HG02588 (cell line): Measurements from ENCODE around the gene PRUNE2.

Source experiments
- ATAC-seq: cut with Tn5 transposase; IDR thresholded peaks from one replicate; pipeline ENCODE4 v1.9.1; 2021; ENCODE audit warnings: mild to moderate bottlenecking, moderate library complexity; ENCODE audit not compliant: unreplicated experiment

PRUNE2 gene

GRCh38 chr9:76703270-76703669 is 202.6 kb downstream of the PRUNE2 start:
- ATAC-seq, result no peak

- ATAC-seq, result no peak
These were observed 204.4 kb downstream of the PRUNE2 start for GRCh38 chr9:76701441-76702039.

- ATAC-seq, result no peak
These were observed 205.0 kb downstream of the PRUNE2 start for GRCh38 chr9:76700916-76701315.

GRCh38 chr9:76699971-76700370 is 205.9 kb downstream of the PRUNE2 start:
- no peak for ATAC-seq

GRCh38 chr9:76697554-76697953 is 208.4 kb downstream of the PRUNE2 start:
- no peak for ATAC-seq

GRCh38 chr9:76697081-76697480 is 208.8 kb downstream of the PRUNE2 start:
- ATAC-seq, result no peak

GRCh38 chr9:76693912-76694311 is 212.0 kb downstream of the PRUNE2 start:
- ATAC-seq, result no peak

GRCh38 chr9:76692458-76693129 is 213.3 kb downstream of the PRUNE2 start:
- no peak for ATAC-seq

GRCh38 chr9:76691517-76692313 is 214.2 kb downstream of the PRUNE2 start:
- ATAC-seq, result no peak

GRCh38 chr9:76690973-76691370 is 214.9 kb downstream of the PRUNE2 start:
- no peak for ATAC-seq

- no peak for ATAC-seq
These were observed 215.5 kb downstream of the PRUNE2 start for GRCh38 chr9:76690246-76690972.

- ATAC-seq, result no peak
These were observed 217.3 kb downstream of the PRUNE2 start for GRCh38 chr9:76688471-76689238.

- no peak for ATAC-seq
These were observed 218.0 kb downstream of the PRUNE2 start for GRCh38 chr9:76687861-76688391.

- no peak for ATAC-seq
These were observed 219.2 kb downstream of the PRUNE2 start for GRCh38 chr9:76686756-76687155.

GRCh38 chr9:76684213-76684612 is 221.7 kb downstream of the PRUNE2 start:
- no peak for ATAC-seq

- ATAC-seq, result no peak
These were observed 224.4 kb downstream of the PRUNE2 start for GRCh38 chr9:76681556-76681955.

- ATAC-seq, result no peak
These were observed 225.0 kb downstream of the PRUNE2 start for GRCh38 chr9:76680716-76681425.

- no peak for ATAC-seq
These were observed 228.3 kb downstream of the PRUNE2 start for GRCh38 chr9:76677481-76678055.

- no peak for ATAC-seq
These were observed 229.1 kb downstream of the PRUNE2 start for GRCh38 chr9:76676857-76677256.
